OCI-LY7 (cell line): ENCODE data around the gene NUP88.

Experiments
- CTCF ChIP-seq: fragments of 200-600 bp; sonication (generic); conservative IDR thresholded peaks from 2 replicates; pipeline ENCODE4 v1.5.1; 2014; ENCODE audit warnings: mild to moderate bottlenecking, antibody characterized with exemption, low read length, moderate library complexity, mixed read lengths
- EZH2phosphoT487 ChIP-seq: fragments of 200-600 bp; sonication (generic); IDR thresholded peaks from 2 replicates; pipeline ENCODE4 v1.6.1; 2018; ENCODE audit warnings: low read depth, borderline replicate concordance, mild to moderate bottlenecking, mixed run types, antibody characterized with exemption, low read length, moderate library complexity, mixed read lengths

- TF ChIP-seq CTCF = no peak
- no peak for TF ChIP-seq EZH2phosphoT487
Observed at GRCh38 chr17:5365831-5366230, 53.6 kb downstream of the NUP88 start.
